GM12873 (cell line): Measurements from ENCODE around the gene SMIM36.

ENCODE experiments used
- CTCF ChIP-seq: IDR thresholded peaks from 2 replicates; pipeline ENCODE4 v1.5.1; 2012; ENCODE audit warnings: low read depth, mild to moderate bottlenecking, moderate library complexity, low read length, control low read depth; ENCODE audit not compliant: insufficient read depth; ENCODE audit errors: missing control alignments

SMIM36 gene

GRCh38 chr17:55450232-55450825 is 60.9 kb downstream of the SMIM36 start:
- no peak for TF ChIP-seq CTCF

- TF ChIP-seq CTCF = no peak
These were observed 62.6 kb downstream of the SMIM36 start for GRCh38 chr17:55448681-55449080.

- no peak for TF ChIP-seq CTCF
These were observed 64.6 kb downstream of the SMIM36 start for GRCh38 chr17:55446581-55447205.

GRCh38 chr17:55444471-55445441 is 66.5 kb downstream of the SMIM36 start:
- no peak for TF ChIP-seq CTCF

- TF ChIP-seq CTCF = no peak
These were observed 67.3 kb downstream of the SMIM36 start for GRCh38 chr17:55443904-55444303.

- no peak for TF ChIP-seq CTCF
These were observed 68.1 kb downstream of the SMIM36 start for GRCh38 chr17:55442953-55443683.

- TF ChIP-seq CTCF = no peak
These were observed 68.8 kb downstream of the SMIM36 start for GRCh38 chr17:55442462-55442861.
